T-cell (primary cell): ENCODE results near the gene NANOS2. TPM values are rescaled to one million over a fixed set of nuclear protein-coding genes. Genes with fewer than 3 reads are reported as not detected.

Experiments
- ATAC-seq, 4 experiments: fragments of 200-7000 bp in 3 of 4; fragments of 150-1000 bp in 1 of 4; cut with Tn5 transposase; replicated peaks in 1 of 4; 1 replicate in 3 of 4; 2 replicates in 1 of 4; pipeline ENCODE4 v1.10.0; 2021; ENCODE audit warnings: moderate library complexity in 3 of 4, mild to moderate bottlenecking in 2 of 4, moderate number of reproducible peaks in 1 of 4
- CTCF ChIA-PET, 2 donors: fragments of 300-600 bp; sonication (Branson Sonifier 250); formaldehyde crosslinking; loops; one replicate each; lab custom pipeline; 2022; ENCODE audit warnings: antibody characterized with exemption in 2 of 2; lab: Charles Lee
- POLR2A ChIA-PET, 2 donors: fragments of 300-600 bp; sonication (Branson Sonifier 250); formaldehyde crosslinking; loops; one replicate each; lab custom pipeline; 2022; ENCODE audit warnings: antibody characterized with exemption in 2 of 2; lab: Charles Lee
- DNase-seq, 35 experiments: peaks; one replicate each; pipeline versions ENCODE4 v3.0.0 to v3.0.0-alpha.2; 2013 to 2023
- H3K27ac ChIP-seq: one replicate; pipeline ENCODE4 v1.5.1; 2013; ENCODE audit warnings: low read length
- H3K27me3 ChIP-seq, 2 experiments: replicated peaks in 1 of 2; 1 replicate in 1 of 2; 2 replicates in 1 of 2; pipeline versions ENCODE4 v1.6.1 to v1.7.0; 2013; ENCODE audit warnings: low read length in 1 of 2, mixed read lengths in 1 of 2; ENCODE audit not compliant: control insufficient read depth in 2 of 2, insufficient read depth in 2 of 2; ENCODE audit errors: extremely low read depth in 1 of 2
- H3K36me3 ChIP-seq, 2 donors: 1 replicate in 1 of 2; 2 replicates in 1 of 2; pipeline versions ENCODE4 v1.6.1 to v1.7.0; 2013; ENCODE audit warnings: low read length in 1 of 2; ENCODE audit not compliant: control insufficient read depth in 2 of 2, insufficient read depth in 1 of 2; ENCODE audit errors: extremely low read depth in 1 of 2
- H3K4me1 ChIP-seq, 2 experiments: 1 replicate in 1 of 2; 2 replicates in 1 of 2; pipeline versions ENCODE4 v1.6.1 to v1.7.0; 2013; ENCODE audit warnings: low read length in 2 of 2, mixed read lengths in 1 of 2; ENCODE audit not compliant: insufficient read depth in 2 of 2, control insufficient read depth in 1 of 2; ENCODE audit errors: extremely low read depth in 1 of 2
- H3K4me3 ChIP-seq, 2 donors: 1 replicate in 1 of 2; 2 replicates in 1 of 2; pipeline versions ENCODE4 v1.5.1 to v1.7.0; 2013; ENCODE audit warnings: mild to moderate bottlenecking in 2 of 2, low read length in 1 of 2, moderate library complexity in 1 of 2; ENCODE audit not compliant: control insufficient read depth in 1 of 2; ENCODE audit errors: extremely low read depth in 1 of 2
- H3K9me3 ChIP-seq: 2 replicates; pipeline ENCODE4 v1.7.0; 2013
- H3K27ac Mint-ChIP-seq, 2 donors: one replicate each; pipeline ENCODE4 v1.8.0; 2020 to 2021; ENCODE audit warnings: mild to moderate bottlenecking in 2 of 2, mixed read lengths in 2 of 2
- H3K27me3 Mint-ChIP-seq, 2 donors: one replicate each; pipeline ENCODE4 v1.8.0; 2021 to 2022; ENCODE audit warnings: mixed read lengths in 2 of 2
- H3K36me3 Mint-ChIP-seq: one replicate; pipeline ENCODE4 v1.8.0; 2021; ENCODE audit warnings: mixed read lengths
- H3K4me1 Mint-ChIP-seq, 3 donors: one replicate each; pipeline ENCODE4 v1.8.0; 2020 to 2022; ENCODE audit warnings: mixed read lengths in 3 of 3, mild to moderate bottlenecking in 1 of 3
- H3K4me3 Mint-ChIP-seq, 3 donors: one replicate each; pipeline ENCODE4 v1.8.0; 2020 to 2022; ENCODE audit warnings: mild to moderate bottlenecking in 3 of 3, mixed read lengths in 3 of 3, moderate library complexity in 3 of 3
- H3K9me3 Mint-ChIP-seq, 3 donors: one replicate each; pipeline ENCODE4 v1.8.0; 2020 to 2022; ENCODE audit warnings: mixed read lengths in 3 of 3
- WGBS: methylation state at CpG from one replicate; pipeline ENCODE4 v1.1.5; 2013; ENCODE audit warnings: missing lambda C conversion rate; ENCODE audit not compliant: insufficient coverage; 5-methylcytosine and 5-hydroxymethylcytosine counted together
- total RNA-seq, 35 experiments: library from RNA in 6 of 35; stranded (reverse) in 6 of 35; fragments of 120-200 nt in 1 of 35; gene quantifications; one replicate each; pipeline versions ENCODE4 v1.2.1 to v1.2.4 and lab custom pipeline; 2013 to 2026

NANOS2 gene
- total RNA-seq, 5 donors from 2014 or later (not counting 1 experiment from before 2014, with no cell fraction given), result not detected

DNA sequence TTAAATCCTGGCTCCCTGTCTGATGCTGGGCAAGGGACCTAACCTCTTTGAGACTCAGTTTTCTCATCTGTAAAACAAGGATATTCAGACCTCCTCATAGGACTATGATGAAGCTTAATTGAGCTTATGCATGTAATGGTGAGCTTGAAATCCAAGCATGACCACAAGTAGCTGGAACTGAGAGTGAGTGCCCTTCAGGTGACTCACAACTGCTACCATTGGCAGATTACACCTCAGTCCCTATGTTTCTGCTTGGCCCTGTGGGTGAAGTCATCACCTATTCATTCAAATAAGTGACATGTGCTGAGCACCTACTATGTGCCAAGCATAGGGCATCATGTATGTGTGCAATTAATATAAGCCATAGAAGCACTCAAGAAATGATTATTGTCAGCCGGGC, 33.3 kb upstream of the NANOS2 start:
- POLR2A ChIA-PET, result interaction anchor here in 1 of 2 donors (0.7 kb wide), 1 partner anchor 13 kb away, joined by 3 read pairs; no protein-coding TSS in a partner anchor

DNA sequence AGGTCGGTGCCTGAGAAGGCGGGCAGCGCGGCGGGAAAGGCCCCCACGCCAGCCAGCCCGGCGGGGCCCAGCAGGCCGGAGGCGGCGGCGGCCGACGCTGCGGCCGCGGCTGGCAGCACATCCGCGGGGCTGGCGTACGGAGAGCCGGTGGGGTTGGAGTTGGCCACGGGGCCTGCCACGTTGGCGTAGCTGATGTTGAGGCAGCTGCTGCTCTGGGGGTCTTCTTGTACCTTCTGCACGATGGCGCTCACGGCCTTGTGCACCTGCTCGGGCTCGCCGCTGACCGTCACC, 25.9 kb upstream of the NANOS2 start:
- Mint-ChIP-seq H3K4me1 (peaks cover 0 to 2% (median 0%) of the 10 kb centered on the region in 3 donors), H3K4me3 (no peak overlapping the region), H3K27ac (no peak overlapping the region), H3K27me3 (peaks cover 38 to 46% of the 10 kb centered on the region in 2 donors), H3K9me3 (no peaks in the 10 kb centered on the region), H3K36me3 (no peaks in the 10 kb centered on the region)
- ChIA-PET POLR2A (no interaction called here), CTCF (no interaction called here)
- no peaks in the 10 kb centered on the region for H3K9me3 ChIP-seq
- H3K27me3 ChIP-seq, result peaks cover 11 to 49% of the 10 kb centered on the region in 2 experiments
- no peaks in the 10 kb centered on the region for H3K4me1 ChIP-seq
- H3K27ac ChIP-seq, result no peak overlapping the region
- no peak for ATAC-seq
- no peak overlapping the region for H3K4me3 ChIP-seq
- no peaks in the 10 kb centered on the region for H3K36me3 ChIP-seq
- WGBS, result 64% methylated on average over 32 of the region's 32 CpGs
- no peak for DNase-seq

More for the DNA sequence above, 33.3 kb upstream of the NANOS2 start:
- no CpG with 5 or more reads among the region's 1 CpG for WGBS
- CTCF ChIA-PET, result no interaction called here
- Histone ChIP-seq H3K27me3 (peaks cover 3 to 43% of the 10 kb centered on the region in 2 experiments), H3K9me3 (no peaks in the 10 kb centered on the region), H3K36me3 (no peaks in the 10 kb centered on the region), H3K4me3 (no peak overlapping the region), H3K27ac (no peak overlapping the region), H3K4me1 (peaks cover under 1 to 6% of the 10 kb centered on the region in 2 experiments)
- Mint-ChIP-seq H3K4me1 (peaks cover 1 to 7% (median 7%) of the 10 kb centered on the region in 3 donors), H3K9me3 (no peaks in the 10 kb centered on the region), H3K27ac (no peak overlapping the region), H3K27me3 (peaks cover 22 to 42% of the 10 kb centered on the region in 2 donors), H3K36me3 (no peaks in the 10 kb centered on the region), H3K4me3 (no peak overlapping the region)
- ATAC-seq (no peak), DNase-seq (no peak)

DNA sequence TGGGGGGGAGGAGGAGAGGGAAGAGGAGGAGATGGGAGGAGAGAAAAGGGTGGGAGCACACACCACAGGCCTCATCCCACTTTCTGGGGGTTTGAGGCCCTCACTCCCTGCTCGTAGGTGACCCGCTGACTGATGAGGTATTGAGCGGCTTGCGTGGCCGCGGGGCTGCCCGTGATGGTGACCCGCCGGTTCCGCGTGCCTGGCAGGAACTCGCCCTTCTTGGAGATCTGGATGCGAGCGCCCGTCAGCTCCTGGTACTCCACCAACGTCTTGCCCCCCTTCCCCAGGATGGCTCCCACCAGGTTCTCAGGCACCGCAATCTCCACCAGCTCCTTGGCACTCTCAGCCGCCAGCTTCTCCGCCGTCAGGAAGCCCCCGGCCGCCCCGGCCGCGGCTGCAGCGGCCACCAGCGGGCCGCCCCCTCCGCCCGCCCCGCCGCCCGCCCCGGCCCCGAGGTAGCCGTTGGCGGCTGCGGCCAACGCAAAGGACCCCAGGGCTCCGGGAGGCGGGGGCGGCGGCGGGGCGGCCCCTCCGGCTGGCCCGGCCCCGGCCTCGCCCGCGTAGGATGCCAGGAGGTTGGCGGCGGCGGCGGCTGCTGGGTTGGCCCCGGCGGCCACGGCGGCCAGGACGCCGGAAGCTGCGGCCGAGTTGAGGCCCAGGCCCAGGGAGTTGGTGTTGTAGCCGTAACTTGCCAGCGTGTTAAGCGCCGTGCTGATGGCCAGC, 25.4 kb upstream of the NANOS2 start:
- ChIA-PET CTCF (no interaction called here), POLR2A (no interaction called here)
- H3K27me3 ChIP-seq, result peaks cover 11 to 54% of the 10 kb centered on the region in 2 experiments
- ATAC-seq (no peak), DNase-seq (no peak)
- H3K4me3 ChIP-seq, result no peak overlapping the region
- no peak overlapping the region for H3K27ac Mint-ChIP-seq
- H3K4me1 Mint-ChIP-seq, result peaks cover 0 to 2% (median 0%) of the 10 kb centered on the region in 3 donors
- peaks cover 41 to 51% of the 10 kb centered on the region in 2 donors for H3K27me3 Mint-ChIP-seq
- H3K9me3 Mint-ChIP-seq, result no peaks in the 10 kb centered on the region
- H3K4me1 ChIP-seq, result no peaks in the 10 kb centered on the region
- no peaks in the 10 kb centered on the region for H3K9me3 ChIP-seq
- H3K36me3 Mint-ChIP-seq, result no peaks in the 10 kb centered on the region
- H3K36me3 ChIP-seq, result no peaks in the 10 kb centered on the region
- WGBS, result 42% methylated on average over 52 of the region's 67 CpGs
- H3K4me3 Mint-ChIP-seq, result no peak overlapping the region
- no peak overlapping the region for H3K27ac ChIP-seq

DNA sequence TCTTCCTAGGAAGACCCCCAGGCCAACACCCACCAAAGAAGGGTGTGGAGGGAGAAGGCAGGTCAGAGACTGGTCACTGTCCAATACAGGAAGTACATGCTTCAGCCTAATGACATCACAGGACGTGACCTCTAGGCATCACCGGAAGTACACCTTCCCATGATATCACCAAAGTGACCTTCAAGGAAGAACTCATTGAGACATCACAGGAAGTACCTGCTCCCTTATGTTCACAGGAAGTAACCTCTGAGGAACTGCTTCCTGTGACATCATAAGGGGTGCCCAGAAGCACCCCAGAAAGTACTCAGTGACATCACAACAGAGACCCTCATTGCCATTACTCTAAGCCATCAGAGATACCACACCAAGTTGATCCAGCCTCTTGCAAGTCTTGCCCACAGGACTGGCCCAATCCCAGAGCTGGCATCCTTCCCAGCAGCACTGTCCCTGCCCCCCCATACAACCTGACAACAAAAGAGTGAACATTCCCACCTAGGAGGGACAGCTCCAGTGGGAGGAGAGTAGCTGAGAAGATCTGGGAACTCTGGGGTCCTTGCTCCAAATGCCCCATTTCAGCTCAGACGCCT, 24.2 kb upstream of the NANOS2 start:
- WGBS, result 79% methylated on average over 2 of the region's 3 CpGs
- Mint-ChIP-seq H3K9me3 (no peaks in the 10 kb centered on the region), H3K27ac (no peak overlapping the region), H3K36me3 (no peaks in the 10 kb centered on the region), H3K27me3 (peaks cover 40 to 53% of the 10 kb centered on the region in 2 donors), H3K4me3 (no peak overlapping the region), H3K4me1 (peaks cover 0 to 2% (median 0%) of the 10 kb centered on the region in 3 donors)
- DNase-seq (no peak), ATAC-seq (no peak)
- POLR2A ChIA-PET, result no interaction called here
- no peak overlapping the region for H3K27ac ChIP-seq
- H3K27me3 ChIP-seq, result peaks cover 11 to 59% of the 10 kb centered on the region in 2 experiments
- no peaks in the 10 kb centered on the region for H3K4me1 ChIP-seq
- H3K4me3 ChIP-seq, result no peak overlapping the region
- no peaks in the 10 kb centered on the region for H3K9me3 ChIP-seq
- no peaks in the 10 kb centered on the region for H3K36me3 ChIP-seq
- CTCF ChIA-PET, result no interaction called here

DNA sequence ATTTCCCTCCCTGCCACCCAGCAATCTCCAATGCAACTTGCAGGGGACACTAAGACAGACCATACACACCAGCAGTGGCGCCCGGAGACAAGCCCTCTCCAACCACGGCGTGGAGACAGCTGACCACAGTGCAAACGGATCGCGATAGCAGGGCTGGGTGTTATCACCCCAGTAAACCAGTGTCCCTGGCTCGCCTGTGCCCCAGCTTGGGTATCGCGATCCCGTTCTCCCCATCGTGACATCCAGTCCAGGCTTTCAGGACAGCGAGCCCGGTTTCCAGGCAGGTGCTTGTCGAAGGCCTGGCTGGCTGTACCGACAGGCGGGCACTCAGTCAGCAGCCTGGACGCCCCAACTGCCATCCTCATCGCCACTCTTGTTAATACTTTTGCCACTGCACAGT, 20.7 kb upstream of the NANOS2 start:
- H3K27me3 ChIP-seq, result peaks cover 5 to 68% of the 10 kb centered on the region in 2 experiments
- ChIA-PET CTCF (no interaction called here), POLR2A (no interaction called here)
- peaks cover 39 to 63% of the 10 kb centered on the region in 2 donors for H3K27me3 Mint-ChIP-seq
- no peak overlapping the region for H3K4me3 Mint-ChIP-seq
- no peak overlapping the region for H3K27ac ChIP-seq
- H3K4me1 ChIP-seq, result no peaks in the 10 kb centered on the region
- H3K4me1 Mint-ChIP-seq, result peaks cover 0 to 2% (median 0%) of the 10 kb centered on the region in 3 donors
- ATAC-seq, result no peak
- no peak overlapping the region for H3K4me3 ChIP-seq
- no peak overlapping the region for H3K27ac Mint-ChIP-seq
- DNase-seq, result no peak
- H3K36me3 ChIP-seq, result no peaks in the 10 kb centered on the region
- no peaks in the 10 kb centered on the region for H3K9me3 ChIP-seq
- H3K9me3 Mint-ChIP-seq, result no peaks in the 10 kb centered on the region
- no peaks in the 10 kb centered on the region for H3K36me3 Mint-ChIP-seq
- 75% methylated on average over 17 of the region's 19 CpGs for WGBS

DNA sequence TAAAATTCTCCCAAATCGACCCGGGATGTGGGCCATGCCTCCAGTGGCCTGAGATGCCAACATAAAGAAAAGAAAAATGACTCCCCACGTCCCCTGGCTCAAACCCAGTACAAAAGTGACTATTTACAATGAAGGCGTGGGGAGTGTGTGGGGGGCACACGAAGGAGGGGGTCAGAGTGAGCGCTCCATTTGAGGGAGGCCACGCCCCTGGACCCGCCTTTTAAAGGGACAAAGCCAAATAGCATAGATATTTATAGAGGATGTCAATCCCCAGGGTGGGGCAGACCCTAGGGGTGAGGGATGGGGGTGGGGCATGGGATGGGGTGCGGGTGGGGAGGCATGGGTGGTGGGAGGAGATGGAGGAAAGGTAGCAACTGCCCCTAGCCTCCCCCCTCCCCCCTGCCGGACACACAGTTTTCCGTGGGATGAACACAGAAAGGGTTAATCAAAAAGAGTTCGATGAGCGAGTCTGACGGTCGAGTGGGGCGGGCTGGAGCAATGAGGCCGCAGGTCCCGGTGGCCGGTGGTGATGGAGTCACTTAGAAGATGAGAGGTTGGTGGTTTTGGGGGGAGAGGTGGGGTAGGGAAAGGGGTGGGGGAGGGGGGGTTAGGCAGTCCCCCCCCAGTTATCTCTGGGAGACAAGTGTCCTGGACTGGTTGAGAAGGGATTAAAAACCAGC, 20.1 kb upstream of the NANOS2 start:
- H3K4me3 ChIP-seq, result no peak overlapping the region
- H3K27ac Mint-ChIP-seq, result no peak overlapping the region
- H3K9me3 Mint-ChIP-seq, result no peaks in the 10 kb centered on the region
- peaks cover 39 to 60% of the 10 kb centered on the region in 2 donors for H3K27me3 Mint-ChIP-seq
- H3K27me3 ChIP-seq, result peaks cover 5 to 65% of the 10 kb centered on the region in 2 experiments
- H3K36me3 Mint-ChIP-seq, result no peaks in the 10 kb centered on the region
- H3K27ac ChIP-seq, result no peak overlapping the region
- ChIA-PET CTCF (interaction anchor here in 1 of 2 donors (0.6 kb wide), 1 partner anchor 56 kb away, joined by 5 read pairs; no protein-coding TSS in a partner anchor), POLR2A (interaction anchor here in 1 of 2 donors (0.6 kb wide), 1 partner anchor 13 kb away, joined by 3 read pairs; no protein-coding TSS in a partner anchor)
- no peaks in the 10 kb centered on the region for H3K36me3 ChIP-seq
- no peaks in the 10 kb centered on the region for H3K4me1 ChIP-seq
- ATAC-seq, result no peak
- H3K4me1 Mint-ChIP-seq, result peaks cover 0 to 2% (median 0%) of the 10 kb centered on the region in 3 donors
- no peak for DNase-seq
- H3K9me3 ChIP-seq, result no peaks in the 10 kb centered on the region
- no peak overlapping the region for H3K4me3 Mint-ChIP-seq
- WGBS, result 33% methylated on average over 3 of the region's 19 CpGs
